Activated CD4-positive, alpha-beta T cell treated with anti-CD3 and anti-CD28 coated beads, Interleukin-2, amount 10 ng/mL, durations not matched to agents 7 days and 5 days (primary cell): ENCODE results near the gene NAV2. TPM values are rescaled to one million over a fixed set of nuclear protein-coding genes. Genes with fewer than 3 reads are reported as not detected.
"Not testable (repeated sequence)": the region's sequence is repeated elsewhere in the genome, so short reads cannot be mapped to it uniquely, and the experiment has no call there.

Experiments used
- CTCF ChIA-PET: fragments of 350-600 bp; sonication (Branson Sonifier 250); formaldehyde crosslinking; loops from one replicate; lab custom pipeline; 2021; ENCODE audit warnings: antibody characterized with exemption; lab: Charles Lee
- POLR2A ChIA-PET: fragments of 350-600 bp; sonication (Branson Sonifier 250); formaldehyde crosslinking; loops from one replicate; lab custom pipeline; 2021; ENCODE audit warnings: antibody characterized with exemption; lab: Charles Lee
- DNase-seq: peaks from one replicate; pipeline ENCODE4 v3.0.0-alpha.2; 2020
- H3K27ac Mint-ChIP-seq: one replicate; pipeline ENCODE4 v1.8.0; 2021; ENCODE audit warnings: mild to moderate bottlenecking, moderate library complexity, mixed read lengths
- H3K27me3 Mint-ChIP-seq: one replicate; pipeline ENCODE4 v1.8.0; 2021; ENCODE audit warnings: mixed read lengths
- H3K36me3 Mint-ChIP-seq: one replicate; pipeline ENCODE4 v1.8.0; 2021; ENCODE audit warnings: low read depth, mixed read lengths
- H3K4me1 Mint-ChIP-seq: one replicate; pipeline ENCODE4 v1.8.0; 2021; ENCODE audit warnings: mixed read lengths
- H3K4me3 Mint-ChIP-seq: one replicate; pipeline ENCODE4 v1.8.0; 2021; ENCODE audit warnings: mild to moderate bottlenecking, moderate library complexity, mixed read lengths
- H3K9me3 Mint-ChIP-seq: one replicate; pipeline ENCODE4 v1.8.0; 2021; ENCODE audit warnings: mixed read lengths
- total RNA-seq, 2 experiments: library from RNA; stranded (reverse); gene quantifications; one replicate each; pipeline ENCODE4 v1.2.3, GENCODE V29; 2021

Gene NAV2
- total RNA-seq, 2 experiments from 2014 or later, result 0.29 to 1.1 TPM

GRCh38 chr11:19882356-19882755, 169.7 kb downstream of the NAV2 start:
- no peak overlapping the region for H3K27ac Mint-ChIP-seq
- H3K9me3 Mint-ChIP-seq, result no peaks in the 10 kb centered on the region
- peaks cover 4% of the 10 kb centered on the region for H3K27me3 Mint-ChIP-seq
- no peaks in the 10 kb centered on the region for H3K4me1 Mint-ChIP-seq
- no peak for DNase-seq
- POLR2A ChIA-PET, result no interaction called here
- H3K36me3 Mint-ChIP-seq, result no peaks in the 10 kb centered on the region
- no peak overlapping the region for H3K4me3 Mint-ChIP-seq
- CTCF ChIA-PET, result no interaction called here

GRCh38 chr11:19886498-19886897, 173.9 kb downstream of the NAV2 start:
- no peak for DNase-seq
- H3K27me3 Mint-ChIP-seq, result peaks cover 4% of the 10 kb centered on the region
- H3K4me3 Mint-ChIP-seq, result no peak overlapping the region
- no peaks in the 10 kb centered on the region for H3K4me1 Mint-ChIP-seq
- POLR2A ChIA-PET, result no interaction called here
- no peak overlapping the region for H3K27ac Mint-ChIP-seq
- H3K36me3 Mint-ChIP-seq, result no peaks in the 10 kb centered on the region
- CTCF ChIA-PET, result interaction anchor here (1.0 to 1.5 kb wide), 2 partner anchors 9 to 151 kb away, joined by 3 to 4 read pairs; no protein-coding TSS in a partner anchor
- no peaks in the 10 kb centered on the region for H3K9me3 Mint-ChIP-seq

- no peaks in the 10 kb centered on the region for H3K9me3 Mint-ChIP-seq
- ChIA-PET POLR2A (no interaction called here), CTCF (no interaction called here)
- no peaks in the 10 kb centered on the region for H3K4me1 Mint-ChIP-seq
- peaks cover 4% of the 10 kb centered on the region for H3K27me3 Mint-ChIP-seq
- no peaks in the 10 kb centered on the region for H3K36me3 Mint-ChIP-seq
- H3K4me3 Mint-ChIP-seq, result no peak overlapping the region
- no peak for DNase-seq
- no peak overlapping the region for H3K27ac Mint-ChIP-seq
These were observed 175.2 kb downstream of the NAV2 start for GRCh38 chr11:19887842-19888241.

GRCh38 chr11:19889531-19889930, 176.9 kb downstream of the NAV2 start:
- Mint-ChIP-seq H3K27ac (no peak overlapping the region), H3K4me3 (no peak overlapping the region), H3K36me3 (no peaks in the 10 kb centered on the region), H3K4me1 (no peaks in the 10 kb centered on the region), H3K9me3 (no peaks in the 10 kb centered on the region), H3K27me3 (peaks cover 2% of the 10 kb centered on the region)
- POLR2A ChIA-PET, result no interaction called here
- DNase-seq, result no peak
- CTCF ChIA-PET, result no interaction called here

- H3K9me3 Mint-ChIP-seq, result no peaks in the 10 kb centered on the region
- CTCF ChIA-PET, result no interaction called here
- POLR2A ChIA-PET, result no interaction called here
- no peaks in the 10 kb centered on the region for H3K27me3 Mint-ChIP-seq
- H3K27ac Mint-ChIP-seq, result no peak overlapping the region
- H3K36me3 Mint-ChIP-seq, result no peaks in the 10 kb centered on the region
- H3K4me3 Mint-ChIP-seq, result no peak overlapping the region
- no peak for DNase-seq
- H3K4me1 Mint-ChIP-seq, result no peaks in the 10 kb centered on the region
These were observed 177.7 kb downstream of the NAV2 start for GRCh38 chr11:19890308-19890707.

- no peak overlapping the region for H3K4me3 Mint-ChIP-seq
- H3K27ac Mint-ChIP-seq, result no peak overlapping the region
- H3K36me3 Mint-ChIP-seq, result no peaks in the 10 kb centered on the region
- H3K27me3 Mint-ChIP-seq, result no peaks in the 10 kb centered on the region
- no peaks in the 10 kb centered on the region for H3K9me3 Mint-ChIP-seq
- CTCF ChIA-PET, result no interaction called here
- H3K4me1 Mint-ChIP-seq, result no peaks in the 10 kb centered on the region
- DNase-seq, result no peak
- POLR2A ChIA-PET, result no interaction called here
These were observed 178.4 kb downstream of the NAV2 start for GRCh38 chr11:19891022-19891421.

GRCh38 chr11:19892387-19892786, 179.8 kb downstream of the NAV2 start:
- CTCF ChIA-PET, result no interaction called here
- H3K4me3 Mint-ChIP-seq, result no peak overlapping the region
- DNase-seq, result no peak
- H3K9me3 Mint-ChIP-seq, result no peaks in the 10 kb centered on the region
- H3K36me3 Mint-ChIP-seq, result no peaks in the 10 kb centered on the region
- H3K27ac Mint-ChIP-seq, result no peak overlapping the region
- H3K4me1 Mint-ChIP-seq, result no peaks in the 10 kb centered on the region
- no peaks in the 10 kb centered on the region for H3K27me3 Mint-ChIP-seq
- POLR2A ChIA-PET, result no interaction called here

GRCh38 chr11:19892876-19893275, 180.2 kb downstream of the NAV2 start:
- CTCF ChIA-PET, result no interaction called here
- Mint-ChIP-seq H3K36me3 (no peaks in the 10 kb centered on the region), H3K4me1 (no peaks in the 10 kb centered on the region), H3K9me3 (no peaks in the 10 kb centered on the region), H3K4me3 (no peak overlapping the region), H3K27me3 (no peaks in the 10 kb centered on the region), H3K27ac (no peak overlapping the region)
- POLR2A ChIA-PET, result no interaction called here
- no peak for DNase-seq

GRCh38 chr11:19894404-19894803, 181.8 kb downstream of the NAV2 start:
- Mint-ChIP-seq H3K4me3 (no peak overlapping the region), H3K27ac (no peak overlapping the region), H3K9me3 (no peaks in the 10 kb centered on the region), H3K36me3 (no peaks in the 10 kb centered on the region), H3K4me1 (no peaks in the 10 kb centered on the region), H3K27me3 (peaks cover 2% of the 10 kb centered on the region)
- ChIA-PET CTCF (no interaction called here), POLR2A (no interaction called here)
- DNase-seq, result no peak

GRCh38 chr11:19895037-19895436, 182.4 kb downstream of the NAV2 start:
- DNase-seq, H3K27me3 Mint-ChIP-seq, H3K4me1 Mint-ChIP-seq, H3K4me3 Mint-ChIP-seq, CTCF ChIA-PET, POLR2A ChIA-PET, H3K27ac Mint-ChIP-seq, H3K9me3 Mint-ChIP-seq, H3K36me3 Mint-ChIP-seq: not testable (repeated sequence)

- Mint-ChIP-seq H3K4me3 (no peak overlapping the region), H3K36me3 (no peaks in the 10 kb centered on the region), H3K4me1 (no peaks in the 10 kb centered on the region), H3K27ac (no peak overlapping the region), H3K27me3 (peaks cover 5% of the 10 kb centered on the region), H3K9me3 (no peaks in the 10 kb centered on the region)
- DNase-seq, result no peak
- CTCF ChIA-PET, result no interaction called here
- POLR2A ChIA-PET, result no interaction called here
These were observed 183.1 kb downstream of the NAV2 start for GRCh38 chr11:19895776-19896175.

- POLR2A ChIA-PET, result no interaction called here
- Mint-ChIP-seq H3K9me3 (no peaks in the 10 kb centered on the region), H3K27me3 (peaks cover 5% of the 10 kb centered on the region), H3K36me3 (no peaks in the 10 kb centered on the region), H3K27ac (no peak overlapping the region), H3K4me1 (no peaks in the 10 kb centered on the region), H3K4me3 (no peak overlapping the region)
- CTCF ChIA-PET, result interaction anchor here (0.6 to 1.3 kb wide), 3 partner anchors 31 to 642 kb away, joined by 3 to 5 read pairs (median 3); no protein-coding TSS in a partner anchor
- DNase-seq, result peak; percentile 53
These were observed 191.0 kb downstream of the NAV2 start for GRCh38 chr11:19903620-19904069.

- Mint-ChIP-seq H3K4me3 (no peak overlapping the region), H3K4me1 (no peaks in the 10 kb centered on the region), H3K9me3 (no peaks in the 10 kb centered on the region), H3K27me3 (peaks cover 2% of the 10 kb centered on the region), H3K27ac (no peak overlapping the region), H3K36me3 (no peaks in the 10 kb centered on the region)
- POLR2A ChIA-PET, result interaction anchor here (0.6 kb wide), 1 partner anchor 853 kb away, joined by 3 read pairs; no protein-coding TSS in a partner anchor
- CTCF ChIA-PET, result interaction anchor here (1.5 kb wide), 1 partner anchor 14 kb away, joined by 3 read pairs; no protein-coding TSS in a partner anchor
- no peak for DNase-seq
These were observed 192.7 kb downstream of the NAV2 start for GRCh38 chr11:19905280-19905853.

- H3K4me3 Mint-ChIP-seq, result no peak overlapping the region
- no peaks in the 10 kb centered on the region for H3K36me3 Mint-ChIP-seq
- ChIA-PET CTCF (interaction anchor here (1.5 kb wide), 1 partner anchor 13 kb away, joined by 3 read pairs; no protein-coding TSS in a partner anchor), POLR2A (interaction anchor here (0.6 kb wide), 1 partner anchor 854 kb away, joined by 3 read pairs; no protein-coding TSS in a partner anchor)
- no peaks in the 10 kb centered on the region for H3K9me3 Mint-ChIP-seq
- no peaks in the 10 kb centered on the region for H3K27me3 Mint-ChIP-seq
- H3K27ac Mint-ChIP-seq, result no peak overlapping the region
- no peaks in the 10 kb centered on the region for H3K4me1 Mint-ChIP-seq
- no peak for DNase-seq
These were observed 193.5 kb downstream of the NAV2 start for GRCh38 chr11:19906126-19906525.
